HUES64 (cell line): ENCODE measurements around the gene PRAMEF6. TPM values are rescaled to one million over a fixed set of nuclear protein-coding genes. Genes with fewer than 3 reads are reported as not detected.
"Not testable (repeated sequence)": the region's sequence is repeated elsewhere in the genome, so short reads cannot be mapped to it uniquely, and the experiment has no call there.

Experiments used
- H3K27ac ChIP-seq: 2 replicates; pipeline ENCODE4 v1.7.0; 2013; ENCODE audit warnings: low read depth, low read length, inconsistent platforms
- H3K27me3 ChIP-seq: 2 replicates; pipeline ENCODE4 v1.6.1; 2013; ENCODE audit warnings: mild to moderate bottlenecking, low read length; ENCODE audit not compliant: insufficient read depth
- H3K36me3 ChIP-seq: 2 replicates; pipeline ENCODE4 v1.6.1; 2013; ENCODE audit warnings: mild to moderate bottlenecking, low read length; ENCODE audit not compliant: insufficient read depth
- H3K4me1 ChIP-seq: 2 replicates; pipeline ENCODE4 v1.6.1; 2013; ENCODE audit warnings: mild to moderate bottlenecking, low read length, moderate library complexity; ENCODE audit not compliant: insufficient read depth
- H3K4me3 ChIP-seq: 2 replicates; pipeline ENCODE4 v1.5.1; 2013; ENCODE audit warnings: mild to moderate bottlenecking, low read length, moderate library complexity
- H3K9ac ChIP-seq: 2 replicates; pipeline ENCODE4 v1.6.1; 2013; ENCODE audit warnings: mild to moderate bottlenecking, low read depth, low read length
- H3K9me3 ChIP-seq: 2 replicates; pipeline ENCODE4 v1.6.1; 2013; ENCODE audit warnings: low read depth, low read length; ENCODE audit not compliant: insufficient read depth
- WGBS: fragments of 150-250, 120-280 bp; methylation state at CpG from one replicate; pipeline ENCODE4 v1.1.7; 2013; ENCODE audit warnings: missing lambda C conversion rate; 5-methylcytosine and 5-hydroxymethylcytosine counted together
- polyA plus RNA-seq, 2 experiments: library from polyadenylated mRNA; stranded (reverse); fragments of 50-300 nt; gene quantifications; one replicate each; pipeline ENCODE4 v1.2.3, GENCODE V29; 2013

Gene PRAMEF6
- not detected for polyA plus RNA-seq (2013, experiment 1 of 2)
- polyA plus RNA-seq (2013, experiment 2 of 2): not detected

GRCh38 chr1:12947480-12947879 is at the start of gene PRAMEF6:
Gene PRAMEF6 (minus strand): TSS chr1:12947580. CDS start chr1:12942518, 5,062 bp downstream.
- H3K9me3 ChIP-seq, H3K4me3 ChIP-seq, H3K4me1 ChIP-seq, H3K36me3 ChIP-seq, H3K9ac ChIP-seq, H3K27ac ChIP-seq, H3K27me3 ChIP-seq: not testable (repeated sequence)
- no CpG with 5 or more reads among the region's 4 CpGs for WGBS

DNA sequence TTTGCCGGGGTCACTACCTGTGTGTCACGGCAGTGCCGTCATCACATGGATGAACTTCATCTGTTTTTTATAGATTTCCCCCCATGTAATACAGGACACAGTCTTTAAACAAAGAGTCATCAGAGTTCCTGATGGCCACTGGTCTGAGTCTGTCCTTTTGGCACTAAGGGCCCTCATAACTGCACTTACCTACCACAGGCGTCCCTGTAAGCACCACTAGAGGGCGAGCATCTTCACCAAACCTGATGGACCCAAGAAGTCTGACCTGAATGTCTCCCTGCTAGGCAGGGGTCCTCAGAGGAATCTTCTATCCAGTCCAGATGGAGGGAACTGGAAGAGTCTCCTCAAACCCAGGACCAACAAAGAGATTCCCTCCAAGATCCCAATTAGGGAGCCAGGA is 23.0 kb downstream of the PRAMEF6 start:
- H3K9me3 ChIP-seq, H3K4me1 ChIP-seq, H3K27me3 ChIP-seq, H3K9ac ChIP-seq, H3K27ac ChIP-seq, H3K36me3 ChIP-seq, H3K4me3 ChIP-seq: not testable (repeated sequence)
- 100% methylated on average over 1 of the region's 5 CpGs for WGBS

GRCh38 chr1:12921749-12922148 is 25.6 kb downstream of the PRAMEF6 start:
- not testable (repeated sequence) for H3K9me3 ChIP-seq, H3K4me3 ChIP-seq, H3K4me1 ChIP-seq, H3K36me3 ChIP-seq, H3K27me3 ChIP-seq, H3K9ac ChIP-seq, H3K27ac ChIP-seq
- WGBS: 88% methylated on average over 1 of the region's 2 CpGs

DNA sequence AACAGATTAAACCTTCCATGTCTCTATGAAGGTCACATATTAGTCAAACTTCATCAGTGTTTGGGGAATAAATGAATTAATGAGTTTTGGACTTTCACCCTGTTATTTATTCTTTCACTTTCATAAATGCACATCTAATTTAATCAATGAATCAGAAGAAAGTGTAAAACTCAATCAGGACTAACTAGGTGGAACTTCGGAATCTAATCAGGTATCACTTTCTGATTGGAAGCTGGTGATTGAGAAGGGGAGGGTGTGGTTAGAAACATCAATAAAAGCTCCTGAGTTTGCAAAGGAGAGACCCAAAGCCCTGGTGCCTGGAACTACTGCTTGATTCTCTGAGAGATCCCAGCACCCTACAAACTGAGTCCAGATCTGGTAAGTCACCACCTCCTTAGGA is 31.1 kb downstream of the PRAMEF6 start, which contains the start of gene PRAMEF7:
Gene PRAMEF7 (plus strand): TSS at position 301 of the 400 bp plus-strand sequence. CDS start 1,083 bp downstream, outside the sequence.
- no CpG with 5 or more reads among the region's 1 CpG for WGBS
- not testable (repeated sequence) for H3K9ac ChIP-seq, H3K36me3 ChIP-seq, H3K27me3 ChIP-seq, H3K27ac ChIP-seq, H3K4me3 ChIP-seq, H3K9me3 ChIP-seq, H3K4me1 ChIP-seq

DNA sequence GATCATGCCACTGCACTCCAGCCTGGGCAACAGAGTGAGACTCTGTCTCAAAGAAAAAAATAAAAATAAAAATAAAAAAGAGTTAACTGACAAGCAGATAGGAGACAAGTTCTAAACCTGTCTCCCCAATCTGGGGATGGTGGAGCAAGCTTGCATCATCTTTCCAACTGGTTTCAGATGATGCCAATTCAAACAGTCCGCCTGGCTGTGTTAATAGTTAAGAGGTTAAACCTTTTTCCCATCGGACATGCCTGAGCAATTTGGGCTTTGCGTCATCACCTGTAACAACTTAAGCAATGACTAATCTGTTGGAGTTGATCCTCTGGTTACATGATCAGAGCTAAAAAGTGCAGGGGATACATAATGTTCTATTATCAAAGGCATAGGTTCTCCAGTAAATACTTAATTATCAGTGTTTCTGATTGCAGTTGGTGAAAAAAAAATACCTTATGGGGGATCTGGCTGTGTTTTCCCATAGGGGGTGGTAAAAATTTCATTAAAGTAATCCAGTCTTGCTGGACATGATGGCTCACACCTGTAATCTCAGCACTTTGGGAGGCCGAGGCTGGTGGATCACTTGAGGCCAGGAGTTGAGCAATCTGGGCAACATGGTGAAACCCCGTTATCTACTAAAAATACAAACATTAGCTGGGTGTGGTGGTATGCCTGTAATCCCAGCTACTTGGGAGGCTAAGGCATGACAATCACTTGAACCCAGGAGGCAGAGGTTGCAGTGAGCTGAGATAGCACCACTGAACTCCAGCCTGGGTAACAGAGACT is 43.4 kb downstream of the PRAMEF6 start:
- WGBS: no CpG with 5 or more reads among the region's 5 CpGs
- H3K27me3 ChIP-seq, H3K4me1 ChIP-seq, H3K9me3 ChIP-seq, H3K9ac ChIP-seq, H3K36me3 ChIP-seq, H3K4me3 ChIP-seq, H3K27ac ChIP-seq: not testable (repeated sequence)

DNA sequence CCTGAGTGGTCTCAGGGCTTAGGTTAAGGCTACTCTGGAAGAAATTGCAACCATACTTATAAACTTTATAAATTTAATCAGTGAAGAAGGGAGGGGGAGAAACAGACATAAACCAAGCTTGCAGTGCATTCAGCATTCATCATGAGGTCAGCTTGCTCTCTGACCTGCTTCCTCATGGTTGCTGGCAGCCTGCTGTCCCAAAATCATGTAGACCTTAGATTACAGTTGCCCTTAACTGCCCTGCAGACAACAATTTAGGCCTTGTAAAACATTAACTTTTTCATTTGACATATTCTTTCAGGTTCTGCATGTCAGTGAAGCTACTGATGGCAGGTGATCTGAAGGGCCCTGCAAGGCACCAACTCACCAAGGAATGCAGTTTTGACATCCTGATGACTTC is 48.2 kb downstream of the PRAMEF6 start:
- not testable (repeated sequence) for H3K9ac ChIP-seq, H3K4me1 ChIP-seq, H3K27ac ChIP-seq, H3K4me3 ChIP-seq, H3K27me3 ChIP-seq, H3K9me3 ChIP-seq, H3K36me3 ChIP-seq

DNA sequence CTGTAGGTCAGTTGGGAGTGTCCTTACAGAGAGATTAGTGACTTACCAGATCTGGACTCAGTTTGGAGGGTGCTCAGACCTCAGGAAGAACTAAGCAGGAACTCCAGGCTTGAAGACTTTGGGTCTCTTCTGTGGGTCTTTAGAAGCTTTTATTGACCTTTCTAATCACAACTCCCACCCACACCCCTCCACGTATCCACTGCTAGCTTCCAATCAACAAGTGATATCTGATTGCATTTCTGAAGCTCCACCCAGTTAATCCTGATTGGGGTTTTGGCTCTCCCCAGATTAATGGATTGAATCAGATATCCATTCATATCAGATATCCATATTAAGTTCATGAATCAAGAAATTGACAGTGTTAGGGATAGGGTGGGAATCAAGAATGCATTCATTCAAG is 49.2 kb downstream of the PRAMEF6 start, which contains the start of gene PRAMEF10:
Gene PRAMEF10 (minus strand): TSS at position 101 of the 400 bp plus-strand sequence. CDS start 2,423 bp downstream, outside the sequence.
- not testable (repeated sequence) for H3K4me1 ChIP-seq, H3K4me3 ChIP-seq, H3K36me3 ChIP-seq, H3K27ac ChIP-seq, H3K27me3 ChIP-seq, H3K9me3 ChIP-seq, H3K9ac ChIP-seq
- no CpG with 5 or more reads among the region's 1 CpG for WGBS
